GM12874 (cell line): ENCODE measurements around the gene ACSL5.

Experiments used
- TF ChIP-seq, protein P1 (sequence below): IDR thresholded peaks from 2 replicates; pipeline ENCODE4 v1.5.1; 2011; ENCODE audit warnings: low read depth, mild to moderate bottlenecking, control low read depth, low read length, moderate library complexity; ENCODE audit not compliant: insufficient read depth

The ACSL5 gene, protein sequence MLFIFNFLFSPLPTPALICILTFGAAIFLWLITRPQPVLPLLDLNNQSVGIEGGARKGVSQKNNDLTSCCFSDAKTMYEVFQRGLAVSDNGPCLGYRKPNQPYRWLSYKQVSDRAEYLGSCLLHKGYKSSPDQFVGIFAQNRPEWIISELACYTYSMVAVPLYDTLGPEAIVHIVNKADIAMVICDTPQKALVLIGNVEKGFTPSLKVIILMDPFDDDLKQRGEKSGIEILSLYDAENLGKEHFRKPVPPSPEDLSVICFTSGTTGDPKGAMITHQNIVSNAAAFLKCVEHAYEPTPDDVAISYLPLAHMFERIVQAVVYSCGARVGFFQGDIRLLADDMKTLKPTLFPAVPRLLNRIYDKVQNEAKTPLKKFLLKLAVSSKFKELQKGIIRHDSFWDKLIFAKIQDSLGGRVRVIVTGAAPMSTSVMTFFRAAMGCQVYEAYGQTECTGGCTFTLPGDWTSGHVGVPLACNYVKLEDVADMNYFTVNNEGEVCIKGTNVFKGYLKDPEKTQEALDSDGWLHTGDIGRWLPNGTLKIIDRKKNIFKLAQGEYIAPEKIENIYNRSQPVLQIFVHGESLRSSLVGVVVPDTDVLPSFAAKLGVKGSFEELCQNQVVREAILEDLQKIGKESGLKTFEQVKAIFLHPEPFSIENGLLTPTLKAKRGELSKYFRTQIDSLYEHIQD

DNA sequence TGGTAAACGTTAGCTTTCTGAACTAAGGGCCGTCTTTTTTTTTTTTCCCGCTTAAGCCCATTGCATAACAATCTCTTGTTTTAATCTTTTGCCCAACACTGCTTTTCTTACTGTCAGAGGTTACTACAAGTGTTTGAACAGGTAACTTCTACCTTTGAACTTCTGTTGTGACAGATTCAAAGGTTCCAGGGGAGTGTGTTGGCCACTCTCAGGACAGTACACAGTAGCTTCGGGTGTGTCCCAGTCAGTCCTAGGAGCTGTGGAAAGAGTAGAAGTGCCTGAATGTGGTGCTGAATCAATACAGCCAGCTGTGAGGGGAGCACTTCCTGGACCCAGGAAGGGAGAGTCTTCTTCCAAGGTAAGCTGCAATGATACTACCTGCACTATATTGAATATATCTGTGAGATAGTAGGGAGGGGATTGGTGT, at the start of gene ACSL5:
Gene ACSL5, plus strand, starts transcription at position 205 of the 427 bp plus-strand sequence. CDS start 20,831 bp downstream, outside the sequence.
- TF ChIP-seq, protein P1, sequence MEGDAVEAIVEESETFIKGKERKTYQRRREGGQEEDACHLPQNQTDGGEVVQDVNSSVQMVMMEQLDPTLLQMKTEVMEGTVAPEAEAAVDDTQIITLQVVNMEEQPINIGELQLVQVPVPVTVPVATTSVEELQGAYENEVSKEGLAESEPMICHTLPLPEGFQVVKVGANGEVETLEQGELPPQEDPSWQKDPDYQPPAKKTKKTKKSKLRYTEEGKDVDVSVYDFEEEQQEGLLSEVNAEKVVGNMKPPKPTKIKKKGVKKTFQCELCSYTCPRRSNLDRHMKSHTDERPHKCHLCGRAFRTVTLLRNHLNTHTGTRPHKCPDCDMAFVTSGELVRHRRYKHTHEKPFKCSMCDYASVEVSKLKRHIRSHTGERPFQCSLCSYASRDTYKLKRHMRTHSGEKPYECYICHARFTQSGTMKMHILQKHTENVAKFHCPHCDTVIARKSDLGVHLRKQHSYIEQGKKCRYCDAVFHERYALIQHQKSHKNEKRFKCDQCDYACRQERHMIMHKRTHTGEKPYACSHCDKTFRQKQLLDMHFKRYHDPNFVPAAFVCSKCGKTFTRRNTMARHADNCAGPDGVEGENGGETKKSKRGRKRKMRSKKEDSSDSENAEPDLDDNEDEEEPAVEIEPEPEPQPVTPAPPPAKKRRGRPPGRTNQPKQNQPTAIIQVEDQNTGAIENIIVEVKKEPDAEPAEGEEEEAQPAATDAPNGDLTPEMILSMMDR, result no peak

DNA sequence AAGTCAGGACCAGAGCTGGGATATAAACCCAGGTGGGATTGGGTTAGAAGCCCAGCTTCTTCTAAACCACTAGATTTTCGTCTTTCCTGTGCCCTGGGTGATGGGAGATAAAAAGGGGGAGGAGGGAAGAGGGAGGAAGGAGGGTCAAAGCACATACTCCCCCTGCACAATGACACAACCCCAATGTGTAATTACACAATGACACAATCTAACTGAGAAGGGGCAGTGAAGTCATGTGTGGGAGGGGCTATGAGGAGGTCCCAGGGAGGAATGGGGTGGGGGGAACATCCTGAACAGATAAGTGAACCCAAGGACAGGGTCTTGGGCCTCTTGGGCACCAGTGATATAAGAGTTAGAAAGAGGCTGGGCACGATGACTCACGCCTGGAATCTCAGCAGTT, 46.2 kb upstream of the ACSL5 start:
- TF ChIP-seq, protein P1, result no peak

DNA sequence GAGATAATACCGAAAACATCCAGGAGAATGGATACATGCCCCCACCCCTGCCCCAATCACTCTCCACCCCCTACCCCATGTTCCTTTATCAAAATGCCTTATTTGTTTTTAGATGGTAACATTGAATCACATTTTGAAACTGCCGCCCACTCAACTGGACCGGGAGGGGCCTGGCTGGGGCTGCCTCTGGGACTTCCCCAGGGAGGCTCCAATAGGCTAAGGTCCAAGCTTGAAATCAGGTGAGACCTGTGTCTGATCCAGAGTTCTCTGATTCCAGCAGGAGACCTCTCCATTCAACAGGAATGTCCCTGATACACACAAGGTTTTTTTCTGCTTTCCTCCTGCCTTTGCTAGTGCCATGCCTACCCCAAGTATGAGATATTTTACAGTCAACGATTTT, 43.8 kb upstream of the ACSL5 start:
- TF ChIP-seq, protein P1, result no peak

DNA sequence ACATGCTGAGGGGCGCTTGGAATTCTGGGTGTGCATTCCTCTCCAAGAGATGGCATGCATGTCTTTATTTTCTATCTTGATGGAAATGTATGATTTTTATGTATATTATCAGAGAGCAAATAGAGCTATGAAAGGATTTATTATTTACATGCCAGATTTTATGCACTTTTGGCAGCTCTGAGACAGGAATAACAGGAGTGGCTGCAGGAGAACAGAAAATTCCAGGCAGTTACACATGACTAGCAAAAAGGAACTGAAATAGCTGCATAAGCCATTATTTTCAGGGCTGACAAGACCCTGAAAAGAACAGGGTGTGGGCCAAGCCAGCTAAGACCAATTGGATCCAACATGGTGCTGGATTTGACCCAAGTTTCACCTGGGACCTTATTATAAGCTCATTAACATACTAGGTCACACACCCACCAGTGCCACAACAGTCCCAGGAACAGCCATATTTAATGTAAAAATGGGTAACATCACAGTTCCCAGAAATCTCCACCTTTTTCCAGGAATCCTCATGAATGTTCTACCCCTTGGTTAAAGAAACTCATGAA, 43.2 kb upstream of the ACSL5 start:
- TF ChIP-seq, protein P1, result no peak

DNA sequence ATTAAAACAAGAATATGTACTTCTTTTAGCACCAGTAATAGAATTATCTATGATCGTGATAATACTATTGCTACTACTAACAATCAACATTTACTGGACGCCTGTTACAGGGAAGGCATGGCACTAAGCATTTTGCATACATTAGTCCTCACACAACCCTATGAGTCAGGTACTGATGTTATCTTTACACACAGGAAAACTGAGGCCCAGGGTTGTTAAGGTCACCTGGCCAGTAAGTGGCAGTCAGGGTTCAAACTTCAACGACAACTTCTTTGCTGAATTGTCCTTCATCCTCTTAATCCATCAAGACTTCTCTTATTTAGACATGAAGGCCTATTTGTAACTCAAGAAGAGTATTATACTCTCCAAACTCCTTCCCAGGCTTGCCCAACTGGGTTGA, 41.9 kb upstream of the ACSL5 start:
- TF ChIP-seq, protein P1, result no peak

DNA sequence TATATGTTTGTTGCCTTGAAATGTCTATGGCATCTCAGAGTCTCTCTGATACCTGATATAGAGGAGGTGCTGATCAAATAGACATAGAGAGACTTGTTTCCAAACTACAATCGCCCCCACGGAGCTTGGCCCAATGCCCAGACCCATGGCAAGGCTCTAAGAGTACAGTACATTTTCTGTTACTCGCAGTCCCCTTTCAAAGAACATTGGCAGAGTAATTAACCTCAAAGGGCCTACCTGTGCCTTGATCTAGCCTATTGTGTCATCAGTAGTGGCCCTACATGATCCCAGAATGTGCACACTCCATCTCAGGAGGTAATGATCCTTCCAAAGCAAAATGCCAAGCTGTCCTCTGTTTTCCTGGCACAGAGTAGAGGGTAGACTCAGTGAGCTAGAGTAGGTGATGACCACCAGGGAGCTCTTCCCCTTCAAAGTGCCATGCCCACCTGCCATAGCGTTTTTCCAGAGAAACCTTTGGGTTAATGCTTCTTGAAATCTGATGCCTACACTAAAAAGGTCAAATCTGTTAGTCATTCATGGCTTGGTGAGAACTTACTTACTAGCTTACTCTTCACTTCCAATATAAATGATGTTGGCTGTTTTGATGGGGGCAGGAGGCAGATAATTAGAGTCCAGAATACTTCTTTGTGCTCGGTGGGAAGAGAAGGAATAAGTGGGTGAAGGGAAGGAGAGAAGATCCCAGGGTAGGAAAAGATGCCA, 41.2 kb upstream of the ACSL5 start:
- TF ChIP-seq, protein P1, result no peak

DNA sequence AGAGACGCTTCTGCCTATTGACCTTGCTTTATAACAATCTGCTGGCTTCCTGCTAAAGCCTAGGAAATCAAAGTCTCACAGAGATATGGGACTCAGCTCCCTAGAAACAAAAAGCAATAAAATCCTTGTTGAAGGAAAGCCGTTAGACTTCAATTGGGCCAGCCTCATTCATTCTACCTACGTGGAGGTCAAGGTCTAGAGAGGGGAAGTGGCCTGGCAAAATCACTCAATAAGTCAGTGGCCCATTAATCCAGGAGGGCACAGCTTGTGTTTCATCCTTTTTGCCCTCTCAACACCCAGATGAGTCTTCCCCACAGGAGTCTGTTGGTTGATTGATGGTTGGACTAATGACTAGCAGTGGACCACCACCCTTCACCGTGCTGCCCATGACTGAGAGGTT, 40.5 kb upstream of the ACSL5 start:
- TF ChIP-seq, protein P1, result no peak
